Smooth muscle cell (in vitro differentiated cells): Measurements from ENCODE around the gene ADAMTS2. TPM values are rescaled to one million over a fixed set of nuclear protein-coding genes. Genes with fewer than 3 reads are reported as not detected.

Source experiments
- DNase-seq: peaks from one replicate; lab custom pipeline; 2025; ENCODE audit not compliant: unreplicated experiment; lab: John Stamatoyannopoulos, UW
- H2AFZ ChIP-seq: fragments of 200-600 bp; sonication (generic); 2 replicates; pipeline ENCODE4 v1.6.0; 2016; ENCODE audit warnings: antibody characterized with exemption, low read depth, mild to moderate bottlenecking
- H3F3A ChIP-seq: fragments of 200-600 bp; sonication (generic); 2 replicates; pipeline ENCODE4 v1.6.0; 2017; ENCODE audit warnings: antibody characterized with exemption, low read depth
- H3K27ac ChIP-seq: fragments of 200-600 bp; sonication (generic); 2 replicates; pipeline ENCODE4 v1.5.1; 2016; ENCODE audit warnings: low read depth, mild to moderate bottlenecking
- H3K27me3 ChIP-seq: fragments of 200-600 bp; sonication (generic); 2 replicates; pipeline ENCODE4 v1.6.1; 2016; ENCODE audit warnings: low read depth, mild to moderate bottlenecking
- H3K36me3 ChIP-seq: fragments of 200-600 bp; sonication (generic); 2 replicates; pipeline ENCODE4 v1.5.1; 2016; ENCODE audit warnings: low read depth
- H3K4me1 ChIP-seq: fragments of 200-600 bp; sonication (generic); 2 replicates; pipeline ENCODE4 v1.5.1; 2016; ENCODE audit warnings: low read depth
- H3K4me2 ChIP-seq: fragments of 200-600 bp; sonication (generic); 2 replicates; pipeline ENCODE4 v1.6.0; 2016; ENCODE audit warnings: mild to moderate bottlenecking
- H3K4me3 ChIP-seq: fragments of 200-600 bp; sonication (generic); 2 replicates; pipeline ENCODE4 v1.5.1; 2016; ENCODE audit warnings: mild to moderate bottlenecking
- H3K79me2 ChIP-seq: fragments of 200-600 bp; sonication (generic); 2 replicates; pipeline ENCODE4 v1.6.0; 2016; ENCODE audit warnings: low read depth, mild to moderate bottlenecking
- H3K9ac ChIP-seq: fragments of 200-600 bp; sonication (generic); 2 replicates; pipeline ENCODE4 v1.6.0; 2016; ENCODE audit warnings: low read depth
- H3K9me3 ChIP-seq: fragments of 200-600 bp; sonication (generic); replicated peaks from 2 replicates; pipeline ENCODE4 v1.5.1; 2016; ENCODE audit warnings: low read depth
- H4K20me1 ChIP-seq: fragments of 200-600 bp; sonication (generic); 2 replicates; pipeline ENCODE4 v1.6.0; 2016; ENCODE audit warnings: low read depth
- CTCF ChIP-seq: fragments of 200-600 bp; sonication (generic); IDR thresholded peaks from 2 replicates; pipeline ENCODE4 v1.5.1; 2017; ENCODE audit warnings: borderline replicate concordance, mild to moderate bottlenecking, antibody characterized with exemption; ENCODE audit not compliant: insufficient read depth, poor library complexity, severe bottlenecking
- WGBS: methylation state at CpG from one replicate; pipeline ENCODE4 v1.1.7; 2016; ENCODE audit warnings: low lambda C conversion rate; 5-methylcytosine and 5-hydroxymethylcytosine counted together
- polyA plus RNA-seq: library from polyadenylated mRNA; unstranded; fragments of >200 nt; fragmentation: Nextera tagmentation; extraction: Ambion mirVana; gene quantifications from 2 replicates; pipeline ENCODE4 v1.2.1, GENCODE V29; 2016
- total RNA-seq: library from RNA; depleted of rRNA; stranded (reverse); fragments of >200 nt; gene quantifications from 2 replicates; pipeline ENCODE4 v1.2.3, GENCODE V29; 2014

ADAMTS2 gene
- total and polyA plus RNA-seq, 2 experiments from 2014 or later: 22.8 to 37.5 TPM

GRCh38 chr5:179125789-179126505 lies 219.3 kb downstream of the ADAMTS2 start:
- Histone ChIP-seq H3K4me2 (no peak overlapping the region), H3K27ac (no peak overlapping the region), H3K4me3 (no peak overlapping the region), H3K27me3 (no peaks in the 10 kb centered on the region), H3F3A (no peaks in the 10 kb centered on the region), H3K4me1 (no peaks in the 10 kb centered on the region), H3K79me2 (no peaks in the 10 kb centered on the region), H3K9me3 (no peaks in the 10 kb centered on the region), H3K9ac (no peak overlapping the region), H4K20me1 (no peaks in the 10 kb centered on the region), H2AFZ (no peak overlapping the region), H3K36me3 (no peaks in the 10 kb centered on the region)
- WGBS: 96% methylated on average over 23 of the region's 25 CpGs
- no peak for DNase-seq
- no peak for TF ChIP-seq CTCF

GRCh38 chr5:179124853-179125788 lies 220.1 kb downstream of the ADAMTS2 start:
- H3K27ac ChIP-seq: no peak overlapping the region
- no peak overlapping the region for H3K9ac ChIP-seq
- no peaks in the 10 kb centered on the region for H3K79me2 ChIP-seq
- H3K9me3 ChIP-seq: no peaks in the 10 kb centered on the region
- H2AFZ ChIP-seq: no peak overlapping the region
- H3F3A ChIP-seq: no peaks in the 10 kb centered on the region
- no peak for DNase-seq
- WGBS: 95% methylated on average over 42 of the region's 43 CpGs
- no peaks in the 10 kb centered on the region for H3K36me3 ChIP-seq
- H3K27me3 ChIP-seq: no peaks in the 10 kb centered on the region
- H3K4me2 ChIP-seq: no peak overlapping the region
- no peaks in the 10 kb centered on the region for H3K4me1 ChIP-seq
- no peaks in the 10 kb centered on the region for H4K20me1 ChIP-seq
- H3K4me3 ChIP-seq: no peak overlapping the region
- no peak for TF ChIP-seq CTCF

- Histone ChIP-seq H4K20me1 (no peaks in the 10 kb centered on the region), H3K27ac (no peak overlapping the region), H3K36me3 (no peaks in the 10 kb centered on the region), H2AFZ (no peak overlapping the region), H3F3A (no peaks in the 10 kb centered on the region), H3K9me3 (no peaks in the 10 kb centered on the region), H3K4me3 (no peak overlapping the region), H3K4me1 (no peaks in the 10 kb centered on the region), H3K9ac (no peak overlapping the region), H3K4me2 (no peak overlapping the region), H3K27me3 (no peaks in the 10 kb centered on the region), H3K79me2 (no peaks in the 10 kb centered on the region)
- DNase-seq: no peak
- 97% methylated on average over 21 of the region's 21 CpGs for WGBS
- no peak for TF ChIP-seq CTCF
Observed at GRCh38 chr5:179124273-179124852, 220.9 kb downstream of the ADAMTS2 start.
